ENCODE results near the gene CYP2J2. TPM values are rescaled to one million over a fixed set of nuclear protein-coding genes. Genes with fewer than 3 reads are reported as not detected.
"Not testable (repeated sequence)": the region's sequence is repeated elsewhere in the genome, so short reads cannot be mapped to it uniquely, and the experiment has no call there.

The CYP2J2 gene
- total RNA-seq, 3 donors from 2014 or later: 21.8 to 58.6 (median 45.6) TPM

- H3K9me3 ChIP-seq: no peaks in the 10 kb centered on the region
- peak; percentile 90 for ATAC-seq
- H3K36me3 ChIP-seq (ENCODE audit: low read depth): no peaks in the 10 kb centered on the region
- H3K4me1 ChIP-seq (ENCODE audit: low read depth): peaks cover 17% of the 10 kb centered on the region
- TF ChIP-seq, protein P1, sequence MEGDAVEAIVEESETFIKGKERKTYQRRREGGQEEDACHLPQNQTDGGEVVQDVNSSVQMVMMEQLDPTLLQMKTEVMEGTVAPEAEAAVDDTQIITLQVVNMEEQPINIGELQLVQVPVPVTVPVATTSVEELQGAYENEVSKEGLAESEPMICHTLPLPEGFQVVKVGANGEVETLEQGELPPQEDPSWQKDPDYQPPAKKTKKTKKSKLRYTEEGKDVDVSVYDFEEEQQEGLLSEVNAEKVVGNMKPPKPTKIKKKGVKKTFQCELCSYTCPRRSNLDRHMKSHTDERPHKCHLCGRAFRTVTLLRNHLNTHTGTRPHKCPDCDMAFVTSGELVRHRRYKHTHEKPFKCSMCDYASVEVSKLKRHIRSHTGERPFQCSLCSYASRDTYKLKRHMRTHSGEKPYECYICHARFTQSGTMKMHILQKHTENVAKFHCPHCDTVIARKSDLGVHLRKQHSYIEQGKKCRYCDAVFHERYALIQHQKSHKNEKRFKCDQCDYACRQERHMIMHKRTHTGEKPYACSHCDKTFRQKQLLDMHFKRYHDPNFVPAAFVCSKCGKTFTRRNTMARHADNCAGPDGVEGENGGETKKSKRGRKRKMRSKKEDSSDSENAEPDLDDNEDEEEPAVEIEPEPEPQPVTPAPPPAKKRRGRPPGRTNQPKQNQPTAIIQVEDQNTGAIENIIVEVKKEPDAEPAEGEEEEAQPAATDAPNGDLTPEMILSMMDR (IDR thresholded peaks at IDR 0.05): no peak
- intact Hi-C loops (cut with DNase I, micrococcal nuclease): no loop called here
- H3K4me3 ChIP-seq: no peak overlapping the region
- DNase-seq: peak in 2 of 3 donors; percentile 49 to 75
Observed at GRCh38 chr1:59856725-59857338, 69.7 kb downstream of the CYP2J2 start.

DNA sequence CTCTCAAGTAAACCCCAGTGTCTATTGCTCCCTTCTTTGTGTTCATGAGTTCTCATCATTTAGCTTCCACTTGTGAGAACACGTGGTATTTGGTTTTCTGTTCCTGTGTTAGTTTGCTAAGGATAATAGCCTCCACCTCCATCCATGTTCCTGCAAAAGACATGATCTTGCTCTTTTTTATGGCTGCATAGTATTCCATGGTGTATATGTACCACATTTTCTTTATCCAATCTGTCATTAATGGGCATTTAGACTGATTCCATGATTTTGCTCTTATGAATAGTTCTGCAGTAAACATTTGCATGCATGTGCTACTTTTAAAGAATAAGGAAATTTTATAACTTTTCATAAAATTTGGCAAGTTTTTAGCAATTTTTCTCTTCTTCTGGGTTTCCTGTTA is 71.3 kb downstream of the CYP2J2 start:
- DNase-seq; ATAC-seq; H3K4me3 ChIP-seq; intact Hi-C loops (cut with DNase I, micrococcal nuclease); H3K36me3 ChIP-seq (ENCODE audit: low read depth); H3K9me3 ChIP-seq: not testable (repeated sequence)
- H3K4me1 ChIP-seq (ENCODE audit: low read depth): peaks cover 15% of the 10 kb centered on the region

DNA sequence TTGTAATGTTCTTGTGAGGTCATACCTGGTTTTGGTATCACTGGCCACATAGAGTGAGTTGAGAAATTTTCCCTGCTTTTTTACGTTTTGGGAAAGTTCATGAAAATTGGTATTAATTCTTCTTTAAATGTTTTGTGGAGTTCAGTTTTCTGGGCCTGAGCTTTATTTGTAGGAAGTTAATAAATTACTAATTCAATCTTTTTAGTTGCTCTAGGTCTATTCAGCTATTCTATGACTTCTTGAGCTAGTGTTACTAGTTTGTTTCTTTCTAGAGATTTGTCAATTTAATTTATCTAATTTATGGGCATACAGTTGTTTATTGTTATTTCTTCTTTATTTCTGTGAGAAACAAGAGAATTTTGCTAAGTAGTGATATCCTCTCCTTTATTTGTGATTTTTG is 74.5 kb downstream of the CYP2J2 start:
- H3K9me3 ChIP-seq: no peaks in the 10 kb centered on the region
- no peak overlapping the region for H3K4me3 ChIP-seq
- TF ChIP-seq, protein P1 (IDR thresholded peaks at IDR 0.05): no peak
- no peaks in the 10 kb centered on the region for H3K4me1 ChIP-seq (ENCODE audit: low read depth)
- no peaks in the 10 kb centered on the region for H3K36me3 ChIP-seq (ENCODE audit: low read depth)
- no peak for DNase-seq
- ATAC-seq: no peak
- intact Hi-C loops (cut with DNase I, micrococcal nuclease): no loop called here

DNA sequence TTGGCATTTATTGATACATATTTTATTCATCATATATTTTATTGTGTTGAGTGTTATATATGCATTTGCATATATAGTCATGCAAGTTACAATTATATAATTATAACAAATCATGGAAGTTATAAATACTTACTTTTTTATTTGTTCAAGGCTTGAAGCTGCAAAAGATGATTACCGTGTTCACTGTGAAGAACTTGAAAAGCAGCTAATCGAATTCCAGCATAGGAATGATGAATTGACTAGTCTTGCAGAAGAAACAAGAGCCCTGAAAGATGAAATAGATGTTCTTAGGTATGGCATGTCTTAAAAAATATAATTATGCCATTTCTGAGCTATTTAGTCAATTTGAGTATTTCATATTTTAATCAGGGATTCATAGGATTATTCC is 79.7 kb downstream of the CYP2J2 start:
- H3K9me3 ChIP-seq: no peaks in the 10 kb centered on the region
- no peaks in the 10 kb centered on the region for H3K4me1 ChIP-seq (ENCODE audit: low read depth)

DNA sequence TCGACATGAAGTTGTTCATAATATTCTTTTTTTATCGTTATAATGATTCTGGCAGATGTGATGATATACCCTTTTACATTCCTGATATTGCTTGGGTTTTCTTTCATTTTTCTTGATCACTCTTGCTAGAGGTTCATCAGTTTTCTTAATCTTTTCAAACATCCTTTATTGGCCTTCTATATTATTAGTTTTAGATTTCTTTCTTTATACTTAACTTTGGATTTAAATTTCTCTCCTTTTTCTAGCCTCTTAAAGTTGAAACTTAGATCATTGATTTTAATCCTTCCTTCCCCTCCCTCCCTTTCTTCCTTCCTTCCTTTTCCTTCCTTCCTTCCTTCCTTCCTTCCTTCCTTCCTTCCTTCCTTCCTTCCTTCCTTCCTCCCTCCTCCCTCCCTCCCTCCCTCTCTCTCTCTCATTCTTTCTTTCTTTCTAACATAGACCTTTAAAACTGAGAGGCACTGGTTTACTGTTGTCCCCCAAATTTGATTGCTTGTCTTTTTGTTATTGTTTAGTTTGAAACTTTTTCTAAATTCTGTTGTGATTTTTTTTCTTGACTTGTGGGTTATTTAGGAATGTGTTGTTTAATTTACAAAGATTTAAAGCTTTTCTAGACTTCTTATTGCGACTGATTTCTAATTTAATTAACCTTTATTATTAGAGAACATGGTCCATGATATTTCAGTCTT is 80.2 kb downstream of the CYP2J2 start:
- Histone ChIP-seq H3K9me3 (no peaks in the 10 kb centered on the region), H3K4me1 (ENCODE audit: low read depth) (no peaks in the 10 kb centered on the region), H3K4me3 (no peak overlapping the region), H3K36me3 (ENCODE audit: low read depth) (no peaks in the 10 kb centered on the region)
- intact Hi-C loops (cut with DNase I, micrococcal nuclease): no loop called here
- DNase-seq (no peak), ATAC-seq (no peak)
- TF ChIP-seq, protein P1 (IDR thresholded peaks at IDR 0.05): no peak

More for the DNA sequence above, 79.7 kb downstream of the CYP2J2 start:
- TF ChIP-seq, protein P1 (IDR thresholded peaks at IDR 0.05): no peak
- no peak for ATAC-seq
- H3K36me3 ChIP-seq (ENCODE audit: low read depth): no peaks in the 10 kb centered on the region
- no peak overlapping the region for H3K4me3 ChIP-seq
- DNase-seq: no peak
- intact Hi-C loops (cut with DNase I, micrococcal nuclease): no loop called here

GRCh38 chr1:59845091-59845490 is 81.5 kb downstream of the CYP2J2 start:
- DNase-seq: no peak
- intact Hi-C loops (cut with DNase I, micrococcal nuclease): no loop called here
- no peak overlapping the region for H3K4me3 ChIP-seq
- TF ChIP-seq, protein P1 (IDR thresholded peaks at IDR 0.05): no peak
- H3K9me3 ChIP-seq: no peaks in the 10 kb centered on the region
- no peak for ATAC-seq
- H3K36me3 ChIP-seq (ENCODE audit: low read depth): no peaks in the 10 kb centered on the region
- no peaks in the 10 kb centered on the region for H3K4me1 ChIP-seq (ENCODE audit: low read depth)

All from mucosa of descending colon (tissue), 3 donors.